ENCODE data around the gene PLEKHM2. TPM values are rescaled to one million over a fixed set of nuclear protein-coding genes. Genes with fewer than 3 reads are reported as not detected.

PLEKHM2 gene
- total RNA-seq, 1 donor from 2014 or later, result 61.8 TPM

GRCh38 chr1:15761366-15762128 is 77.4 kb downstream of the PLEKHM2 start:
- DNase-seq, result no peak

DNA sequence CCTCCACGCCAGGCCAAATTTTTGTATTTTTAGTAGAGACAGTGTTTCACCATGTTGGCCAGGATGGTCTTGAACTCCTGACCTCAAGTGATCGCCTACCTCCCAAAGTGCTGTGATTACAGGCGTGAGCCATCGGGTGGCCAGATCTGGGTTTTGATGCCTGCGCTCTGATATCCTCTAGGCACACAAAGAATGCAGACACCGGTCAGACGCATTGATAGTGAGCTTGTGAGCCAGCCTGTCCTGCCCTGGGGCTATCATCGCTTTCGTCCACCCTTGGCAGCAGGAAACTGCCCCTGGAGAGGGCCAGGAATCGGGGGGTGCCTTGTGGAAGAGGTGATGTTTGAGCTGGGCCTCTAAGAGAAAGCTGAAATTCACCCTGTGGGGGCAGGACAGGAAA is 78.4 kb downstream of the PLEKHM2 start:
- DNase-seq, result no peak

DNA sequence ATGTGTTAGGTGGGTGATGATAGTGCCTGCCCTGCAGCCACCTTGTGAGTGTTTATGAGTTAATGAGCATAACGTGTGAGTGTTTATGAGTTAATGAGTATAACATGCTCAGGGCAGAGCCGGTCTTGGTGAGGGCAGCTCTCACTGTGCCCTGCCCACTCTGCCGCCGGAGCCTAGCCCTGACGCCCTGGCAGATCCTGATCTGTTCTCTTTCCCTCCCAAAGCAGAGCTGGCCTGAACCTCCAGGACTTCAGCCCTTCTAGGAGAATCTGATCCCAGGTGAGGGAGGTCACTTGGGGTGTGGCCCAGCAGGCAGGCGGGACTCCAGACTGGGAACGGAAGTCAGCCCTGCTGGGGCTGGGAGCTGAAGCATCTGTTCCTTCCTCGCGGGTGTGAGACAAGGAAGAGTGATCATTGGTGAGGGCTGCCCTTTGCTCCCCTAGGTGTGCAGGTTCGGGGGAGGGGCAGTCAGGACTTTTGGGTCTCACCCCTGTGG is 80.2 kb downstream of the PLEKHM2 start:
- no peak for DNase-seq

GRCh38 chr1:15764890-15765289 is 80.8 kb downstream of the PLEKHM2 start:
- DNase-seq, result no peak

DNA sequence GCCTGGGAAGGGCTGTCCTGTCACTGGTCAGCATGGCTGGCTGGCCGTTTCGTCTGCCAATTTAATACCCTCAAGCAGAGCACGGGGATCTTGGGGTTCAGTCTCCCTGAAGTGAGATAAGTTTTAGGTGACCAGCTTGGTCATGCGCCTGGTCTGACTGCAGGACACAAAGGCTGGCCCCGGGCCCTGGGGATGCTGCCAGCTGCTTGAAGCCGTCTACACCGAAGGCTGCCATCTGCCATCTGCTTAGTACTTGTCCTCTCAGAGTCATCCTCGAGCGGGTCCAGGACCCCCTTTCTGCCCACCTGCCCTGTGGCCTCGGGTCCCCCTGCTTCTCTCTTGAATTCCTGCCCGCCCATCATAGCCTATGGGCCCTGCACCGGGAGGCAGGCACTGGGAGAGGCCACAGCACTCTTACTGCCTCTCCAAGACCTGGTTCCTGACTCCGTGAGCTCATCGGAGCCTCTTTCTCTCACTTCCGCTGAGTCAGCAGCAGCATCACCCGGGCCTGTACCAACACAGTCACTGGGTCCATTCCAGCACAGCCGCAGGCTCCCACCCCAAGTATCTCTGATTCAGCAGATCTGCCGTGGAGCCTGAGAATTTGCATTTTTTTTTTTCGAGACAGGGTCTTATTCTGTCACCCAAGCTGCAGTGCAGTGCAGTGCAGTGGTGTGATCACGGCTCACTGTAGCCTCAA is 81.5 kb downstream of the PLEKHM2 start:
- peak; percentile 66 for DNase-seq

GRCh38 chr1:15767941-15768340 is 83.8 kb downstream of the PLEKHM2 start:
- DNase-seq, result no peak

DNA sequence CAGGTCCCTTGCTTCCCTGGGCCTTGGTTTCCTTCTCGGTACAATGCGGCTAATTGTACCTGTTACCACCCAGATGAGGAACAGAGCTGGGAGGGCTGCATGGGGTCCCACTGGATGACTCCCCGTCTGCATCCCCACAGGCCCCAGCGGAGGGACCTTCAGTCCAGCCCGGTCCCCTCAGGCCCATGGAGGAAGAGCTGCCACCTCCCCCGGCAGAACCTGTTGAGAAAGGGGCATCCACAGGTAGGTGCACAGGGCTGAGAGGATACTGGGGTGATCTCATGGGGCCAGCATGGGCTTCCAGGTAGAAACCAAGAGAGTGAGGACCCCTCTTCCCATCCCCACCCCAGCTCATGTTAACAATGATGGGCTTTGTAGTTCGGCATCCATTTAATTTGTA is 84.3 kb downstream of the PLEKHM2 start:
- no peak for DNase-seq

- DNase-seq, result no peak
Observed at GRCh38 chr1:15770313-15770962, 86.3 kb downstream of the PLEKHM2 start.

- DNase-seq, result no peak
Observed at GRCh38 chr1:15771836-15772515, 87.9 kb downstream of the PLEKHM2 start.

GRCh38 chr1:15775706-15776105 is 91.6 kb downstream of the PLEKHM2 start:
- no peak for DNase-seq

DNA sequence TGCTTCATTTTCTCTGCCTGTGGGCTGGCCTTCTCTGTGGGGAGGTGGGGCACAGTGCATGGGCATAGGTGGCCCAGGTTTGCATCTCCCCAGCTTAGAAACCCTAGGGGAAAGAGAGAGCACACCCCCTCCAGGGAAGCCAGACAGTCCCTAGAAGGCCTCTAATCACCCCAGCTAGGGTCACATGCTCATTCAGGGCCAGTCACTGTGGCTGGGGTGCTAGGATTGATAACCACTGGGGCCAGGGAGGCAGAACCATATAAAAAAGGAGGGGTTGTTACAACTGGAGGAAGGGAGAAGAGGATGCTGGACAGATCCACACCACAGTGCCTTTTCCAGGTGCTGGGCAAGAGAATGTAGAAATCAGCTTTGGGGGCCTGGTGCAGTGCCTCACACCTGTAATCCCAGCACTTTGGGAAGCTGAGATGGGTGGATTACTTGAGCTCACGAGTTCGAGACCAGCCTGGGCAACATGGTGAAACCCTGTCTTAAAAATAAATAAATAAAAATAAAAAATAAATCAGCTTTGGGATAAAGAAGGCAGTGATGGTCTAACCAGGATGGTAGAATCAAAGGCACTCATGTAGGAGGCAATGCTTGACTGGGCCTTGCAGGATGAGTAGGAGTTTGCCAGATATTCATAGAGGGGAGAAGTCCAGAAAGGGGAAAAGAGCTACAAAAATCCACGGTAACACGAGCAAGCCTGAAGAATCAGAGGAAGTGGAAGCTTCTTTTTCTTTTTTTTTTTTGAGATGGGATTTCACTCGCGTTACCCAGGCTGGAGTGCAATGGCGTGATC is 94.0 kb downstream of the PLEKHM2 start:
- no peak for DNase-seq

Other genes starting within 250 kb of the PLEKHM2 start
- not detected in 2 replicates for gene CTRC, start 245.9 kb upstream of the PLEKHM2 start, total RNA-seq
- gene CELA2A, start 227.6 kb upstream of the PLEKHM2 start, total RNA-seq, result not detected in 2 replicates
- gene CELA2B, start 208.2 kb upstream of the PLEKHM2 start, total RNA-seq, result not detected in 2 replicates
- gene CASP9, start 160.1 kb upstream of the PLEKHM2 start, total RNA-seq, result 5.5 and 11.9 TPM in 2 replicates
- 15.1 and 16.8 TPM in 2 replicates for gene DNAJC16, start 157.5 kb upstream of the PLEKHM2 start, total RNA-seq
- gene AGMAT, start 99.3 kb upstream of the PLEKHM2 start, total RNA-seq, result 0.34 and 1.2 TPM in 2 replicates
- 18.9 and 22.9 TPM in 2 replicates for gene DDI2, start 66.9 kb upstream of the PLEKHM2 start, total RNA-seq
- gene SLC25A34, start 51.9 kb downstream of the PLEKHM2 start, total RNA-seq, result 0.33 and 1.7 TPM in 2 replicates
- not detected in 2 replicates for gene TMEM82, start 58.2 kb downstream of the PLEKHM2 start, total RNA-seq
- gene FBLIM1, start 74.5 kb downstream of the PLEKHM2 start, total RNA-seq, result 195 and 296 TPM in 2 replicates
- gene UQCRHL, start 123.3 kb downstream of the PLEKHM2 start, total RNA-seq, result 2.1 and 3.4 TPM in 2 replicates
- gene SPEN, start 163.4 kb downstream of the PLEKHM2 start, total RNA-seq, result 22.0 and 28.1 TPM in 2 replicates

All from dermis blood vessel endothelial cell (primary cell).